Neural cell (in vitro differentiated cells): ENCODE measurements around the gene CHD9NB. TPM values are rescaled to one million over a fixed set of nuclear protein-coding genes. Genes with fewer than 3 reads are reported as not detected.

ENCODE experiments used
- H2AFZ ChIP-seq: fragments of 200-600, 300-800 bp; sonication (generic), shearing (Covaris generic); 2 replicates; pipeline ENCODE4 v1.6.0; 2014; ENCODE audit warnings: low read depth, mild to moderate bottlenecking, antibody characterized with exemption, low read length, moderate library complexity
- H3F3A ChIP-seq: fragments of 200-600 bp; shearing (Covaris generic); 2 replicates; pipeline ENCODE4 v1.6.1; 2016; ENCODE audit warnings: mild to moderate bottlenecking, moderate library complexity, mixed read lengths, antibody characterized with exemption, low read length; ENCODE audit not compliant: insufficient read depth, poor library complexity, severe bottlenecking
- H3K27ac ChIP-seq: fragments of 200-600, 300-800 bp; sonication (generic), shearing (Covaris generic); 2 replicates; pipeline ENCODE4 v1.5.1; 2014; ENCODE audit warnings: mild to moderate bottlenecking, low read length, moderate library complexity
- H3K27me3 ChIP-seq: fragments of 300-800, 200-600 bp; sonication (generic), shearing (Covaris generic); 2 replicates; pipeline ENCODE4 v1.6.0; 2014; ENCODE audit warnings: mild to moderate bottlenecking, low read depth, low read length, moderate library complexity; ENCODE audit not compliant: insufficient read depth
- H3K36me3 ChIP-seq: fragments of 300-800, 200-600 bp; sonication (generic), shearing (Covaris generic); 2 replicates; pipeline ENCODE4 v1.5.1; 2014; ENCODE audit warnings: mild to moderate bottlenecking, antibody characterized with exemption, low read length, moderate library complexity; ENCODE audit not compliant: insufficient read depth
- H3K4me2 ChIP-seq: fragments of 300-800, 200-600 bp; sonication (generic), shearing (Covaris generic); 2 replicates; pipeline ENCODE4 v1.6.0; 2014; ENCODE audit warnings: mild to moderate bottlenecking, low read length
- H3K4me3 ChIP-seq: fragments of 300-800, 200-600 bp; sonication (generic), shearing (Covaris generic); 2 replicates; pipeline ENCODE4 v1.5.1; 2014; ENCODE audit warnings: mild to moderate bottlenecking, low read length, moderate library complexity
- H3K79me2 ChIP-seq: fragments of 200-600 bp; shearing (Covaris generic); replicated peaks from 2 replicates; pipeline ENCODE4 v1.6.0; 2014; ENCODE audit warnings: mild to moderate bottlenecking, low read length, moderate library complexity; ENCODE audit not compliant: insufficient read depth
- H3K9ac ChIP-seq: fragments of 300-800, 200-600 bp; sonication (generic), shearing (Covaris generic); 2 replicates; pipeline ENCODE4 v1.6.1; 2016; ENCODE audit warnings: mild to moderate bottlenecking, low read length, mixed read lengths
- H3K9me2 ChIP-seq: fragments of 200-600 bp; shearing (Covaris generic); 2 replicates; pipeline ENCODE4 v1.6.1; 2016; ENCODE audit warnings: mild to moderate bottlenecking, low read length, mixed read lengths; ENCODE audit not compliant: insufficient read depth
- H3K9me3 ChIP-seq: fragments of 200-600, 300-800 bp; sonication (generic), shearing (Covaris generic); 2 replicates; pipeline ENCODE4 v1.6.1; 2016; ENCODE audit warnings: mild to moderate bottlenecking, mixed run types, low read length, moderate library complexity, mixed read lengths
- H4K20me1 ChIP-seq: fragments of 200-600 bp; shearing (Covaris generic); 2 replicates; pipeline ENCODE4 v1.6.1; 2016; ENCODE audit warnings: mild to moderate bottlenecking, mixed run types; ENCODE audit not compliant: insufficient read depth
- CTCF ChIP-seq: fragments of 450-650 bp; IDR thresholded peaks from 2 replicates; pipeline ENCODE4 v1.5.1; 2014; ENCODE audit warnings: antibody characterized with exemption, mild to moderate bottlenecking, moderate library complexity; ENCODE audit not compliant: poor library complexity, severe bottlenecking
- EP300 ChIP-seq: fragments of 450-650 bp; conservative IDR thresholded peaks from 2 replicates; pipeline ENCODE4 v1.6.1; 2014; ENCODE audit warnings: antibody characterized with exemption, mild to moderate bottlenecking, moderate library complexity; ENCODE audit not compliant: poor library complexity, severe bottlenecking
- EZH2 ChIP-seq: fragments of 200-600, 300-800 bp; shearing (Covaris generic), sonication (generic); IDR thresholded peaks from 2 replicates; pipeline ENCODE4 v1.6.1; 2014; ENCODE audit warnings: antibody characterized with exemption, low read length, borderline replicate concordance, mild to moderate bottlenecking; ENCODE audit not compliant: insufficient read depth, poor library complexity, severe bottlenecking
- MXI1 ChIP-seq: fragments of 450-650 bp; conservative IDR thresholded peaks from 2 replicates; pipeline ENCODE4 v1.6.1; 2014; ENCODE audit warnings: antibody characterized with exemption, mild to moderate bottlenecking; ENCODE audit not compliant: poor library complexity, severe bottlenecking
- POLR2AphosphoS5 ChIP-seq: IDR thresholded peaks from 2 replicates; pipeline ENCODE4 v1.6.1; 2012
- RAD21 ChIP-seq: fragments of 450-650 bp; conservative IDR thresholded peaks from 2 replicates; pipeline ENCODE4 v1.6.1; 2014; ENCODE audit warnings: antibody characterized with exemption, mild to moderate bottlenecking, moderate library complexity
- REST ChIP-seq: IDR thresholded peaks from 2 replicates; pipeline ENCODE4 v1.6.1; 2012; ENCODE audit warnings: borderline replicate concordance
- SMC3 ChIP-seq: fragments of 450-650 bp; conservative IDR thresholded peaks from 2 replicates; pipeline ENCODE4 v1.6.1; 2014; ENCODE audit warnings: antibody characterized with exemption, mild to moderate bottlenecking, moderate library complexity; ENCODE audit not compliant: poor library complexity
- TAF1 ChIP-seq: IDR thresholded peaks from 2 replicates; pipeline ENCODE4 v1.6.1; 2012; ENCODE audit warnings: low read depth
- polyA plus RNA-seq: library from polyadenylated mRNA; depleted of rRNA; stranded (reverse); fragments of >200 nt; gene quantifications from 2 replicates; pipeline ENCODE4 v1.2.3, GENCODE V29; 2014

CHD9NB gene
- polyA plus RNA-seq, 1 donor from 2014 or later = 0.17 TPM

GRCh38 chr16:53055541-53056391, 3.1 kb upstream of the CHD9NB start:
- H2AFZ ChIP-seq = peak overlapping the region; percentile 29
- peak overlapping the region; percentile 69 for H3K4me2 ChIP-seq
- peak overlapping the region; percentile 75 for H3K9ac ChIP-seq
- no peak for TF ChIP-seq REST
- TF ChIP-seq MXI1 = no peak
- TF ChIP-seq POLR2AphosphoS5 = no peak
- no peak for TF ChIP-seq EZH2
- TF ChIP-seq CTCF = no peak
- no peak for TF ChIP-seq SMC3
- TF ChIP-seq TAF1 = no peak
- no peak for TF ChIP-seq RAD21
- H3K79me2 ChIP-seq = no peaks in the 10 kb centered on the region
- H3K27me3 ChIP-seq = no peaks in the 10 kb centered on the region
- no peaks in the 10 kb centered on the region for H3K9me3 ChIP-seq
- H3K4me3 ChIP-seq = peak overlapping the region; percentile 79
- no peaks in the 10 kb centered on the region for H3K36me3 ChIP-seq
- H3K27ac ChIP-seq = no peak overlapping the region
- H3F3A ChIP-seq = no peaks in the 10 kb centered on the region
- H3K9me2 ChIP-seq = no peaks in the 10 kb centered on the region
- no peaks in the 10 kb centered on the region for H4K20me1 ChIP-seq

- H3K4me2 ChIP-seq = peak within 1 kb of the TSS; percentile 72
- H3K27ac ChIP-seq = peak within 1 kb of the TSS; percentile 56
- H4K20me1 ChIP-seq = no peaks in the 10 kb centered on the region
- H3K9me2 ChIP-seq = no peaks in the 10 kb centered on the region
- no peaks in the 10 kb centered on the region for H3K79me2 ChIP-seq
- no peaks in the 10 kb centered on the region for H3K27me3 ChIP-seq
- no peaks in the 10 kb centered on the region for H3K9me3 ChIP-seq
- H2AFZ ChIP-seq = peak within 1 kb of the TSS; percentile 59
- TF ChIP-seq REST = no peak
- TF ChIP-seq EP300 = peak; percentile 41
- TF ChIP-seq EZH2 = no peak
- TF ChIP-seq POLR2AphosphoS5 = peak; percentile 24
- TF ChIP-seq CTCF = peak; percentile 99
- TF ChIP-seq MXI1 = peak; percentile 94
- TF ChIP-seq TAF1 = no peak
- peak; percentile 99 for TF ChIP-seq RAD21
- TF ChIP-seq SMC3 = peak; percentile 99
- peak within 1 kb of the TSS; percentile 75 for H3K9ac ChIP-seq
- H3K36me3 ChIP-seq = no peaks in the 10 kb centered on the region
- peak within 1 kb of the TSS; percentile 79 for H3K4me3 ChIP-seq
- H3F3A ChIP-seq = no peaks in the 10 kb centered on the region
Observed at GRCh38 chr16:53054670-53055485, 2.2 kb upstream of the CHD9NB start, which contains the start of gene CHD9. CHD9 (plus strand) TSS chr16:53054991; CDS start chr16:53156090, 101,099 bp downstream.
